ENCODE data around the gene ICAM2. TPM values are rescaled to one million over a fixed set of nuclear protein-coding genes. Genes with fewer than 3 reads are reported as not detected.

ICAM2 gene
- total RNA-seq, 3 donors from 2014 or later: 6.9 to 14.2 (median 10.3) TPM

GRCh38 chr17:64065161-64065560 is 44.7 kb upstream of the ICAM2 start:
- DNase-seq: no peak
- no peak for ATAC-seq
- intact Hi-C loops (cut with DNase I, micrococcal nuclease): loop anchor here in 1 of 2 donors (10.0 kb wide), 1 partner anchor 70 kb away; the partner anchor contains the start of gene ERN1
- TF ChIP-seq CTCF (IDR thresholded peaks at IDR 0.05): no peak
- Histone ChIP-seq H3K4me1 (ENCODE audit: low read depth) (no peaks in the 10 kb centered on the region), H3K9me3 (peaks cover 13% of the 10 kb centered on the region), H3K36me3 (ENCODE audit: low read depth) (no peaks in the 10 kb centered on the region), H3K4me3 (no peak overlapping the region)

- ATAC-seq: peak; percentile 91
- intact Hi-C loops (cut with DNase I, micrococcal nuclease): loop anchor here in 1 of 2 donors (10.0 kb wide), 1 partner anchor 70 kb away; the partner anchor contains the start of gene ERN1
- H3K4me3 ChIP-seq: no peak overlapping the region
Measured at GRCh38 chr17:64064331-64064730, 43.9 kb upstream of the ICAM2 start.

GRCh38 chr17:64063766-64064224 is 43.4 kb upstream of the ICAM2 start:
- ATAC-seq: peak; percentile 85
- no peaks in the 10 kb centered on the region for H3K36me3 ChIP-seq (ENCODE audit: low read depth)
- peak; percentile 37 for TF ChIP-seq CTCF (IDR thresholded peaks at IDR 0.05)
- H3K9me3 ChIP-seq: no peaks in the 10 kb centered on the region
- H3K4me1 ChIP-seq (ENCODE audit: low read depth): no peaks in the 10 kb centered on the region
- peak; percentile 81 to 84 (median 83) for DNase-seq
- no peak overlapping the region for H3K4me3 ChIP-seq
- intact Hi-C loops (cut with DNase I, micrococcal nuclease): loop anchor here in 1 of 2 donors (10.0 kb wide), 1 partner anchor 71 kb away; the partner anchor contains the start of gene ERN1

More at GRCh38 chr17:64064331-64064730, 43.9 kb upstream of the ICAM2 start:
- Histone ChIP-seq H3K36me3 (ENCODE audit: low read depth) (no peaks in the 10 kb centered on the region), H3K9me3 (peaks cover 5% of the 10 kb centered on the region), H3K4me1 (ENCODE audit: low read depth) (no peaks in the 10 kb centered on the region)
- TF ChIP-seq CTCF (IDR thresholded peaks at IDR 0.05): no peak
- peak; percentile 61 to 78 (median 76) for DNase-seq

- intact Hi-C loops (cut with DNase I, micrococcal nuclease): loop anchor here in 1 of 2 donors (10.0 kb wide), 1 partner anchor 72 kb away; the partner anchor contains the start of gene ERN1
- Histone ChIP-seq H3K9me3 (no peaks in the 10 kb centered on the region), H3K4me1 (ENCODE audit: low read depth) (no peaks in the 10 kb centered on the region), H3K4me3 (no peak overlapping the region), H3K36me3 (ENCODE audit: low read depth) (no peaks in the 10 kb centered on the region)
- ATAC-seq (no peak), DNase-seq (no peak)
- TF ChIP-seq CTCF (IDR thresholded peaks at IDR 0.05): no peak
Measured at GRCh38 chr17:64063088-64063487, 42.7 kb upstream of the ICAM2 start.

GRCh38 chr17:64061178-64061898 is 40.9 kb upstream of the ICAM2 start:
- TF ChIP-seq CTCF (IDR thresholded peaks at IDR 0.05): no peak
- Histone ChIP-seq H3K4me1 (ENCODE audit: low read depth) (no peaks in the 10 kb centered on the region), H3K9me3 (no peaks in the 10 kb centered on the region), H3K36me3 (ENCODE audit: low read depth) (no peaks in the 10 kb centered on the region), H3K4me3 (no peak overlapping the region)
- ATAC-seq: no peak
- no peak for DNase-seq
- intact Hi-C loops (cut with DNase I, micrococcal nuclease): loop anchor here in 1 of 2 donors (10.0 kb wide), 1 partner anchor 73 kb away; the partner anchor contains the start of gene ERN1
